ENCODE data around the gene PTPRU. TPM values are rescaled to one million over a fixed set of nuclear protein-coding genes. Genes with fewer than 3 reads are reported as not detected.
"Not testable (repeated sequence)": the region's sequence is repeated elsewhere in the genome, so short reads cannot be mapped to it uniquely, and the experiment has no call there.

The PTPRU gene
- total RNA-seq, 1 donor from 2014 or later = 15.3 TPM

- H3K36me3 ChIP-seq = peaks cover 9% of the 10 kb centered on the region
- no peaks in the 10 kb centered on the region for H3K4me1 ChIP-seq
- H3K27ac ChIP-seq (replicated peaks) = no peak overlapping the region
- H3K27me3 ChIP-seq (ENCODE audit: low read depth) = no peaks in the 10 kb centered on the region
- intact Hi-C loops (cut with micrococcal nuclease) = no loop called here
- no peaks in the 10 kb centered on the region for H3K9me3 ChIP-seq (replicated peaks)
- DNase-seq = no peak
- TF ChIP-seq, protein P1, sequence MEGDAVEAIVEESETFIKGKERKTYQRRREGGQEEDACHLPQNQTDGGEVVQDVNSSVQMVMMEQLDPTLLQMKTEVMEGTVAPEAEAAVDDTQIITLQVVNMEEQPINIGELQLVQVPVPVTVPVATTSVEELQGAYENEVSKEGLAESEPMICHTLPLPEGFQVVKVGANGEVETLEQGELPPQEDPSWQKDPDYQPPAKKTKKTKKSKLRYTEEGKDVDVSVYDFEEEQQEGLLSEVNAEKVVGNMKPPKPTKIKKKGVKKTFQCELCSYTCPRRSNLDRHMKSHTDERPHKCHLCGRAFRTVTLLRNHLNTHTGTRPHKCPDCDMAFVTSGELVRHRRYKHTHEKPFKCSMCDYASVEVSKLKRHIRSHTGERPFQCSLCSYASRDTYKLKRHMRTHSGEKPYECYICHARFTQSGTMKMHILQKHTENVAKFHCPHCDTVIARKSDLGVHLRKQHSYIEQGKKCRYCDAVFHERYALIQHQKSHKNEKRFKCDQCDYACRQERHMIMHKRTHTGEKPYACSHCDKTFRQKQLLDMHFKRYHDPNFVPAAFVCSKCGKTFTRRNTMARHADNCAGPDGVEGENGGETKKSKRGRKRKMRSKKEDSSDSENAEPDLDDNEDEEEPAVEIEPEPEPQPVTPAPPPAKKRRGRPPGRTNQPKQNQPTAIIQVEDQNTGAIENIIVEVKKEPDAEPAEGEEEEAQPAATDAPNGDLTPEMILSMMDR (IDR thresholded peaks at IDR 0.05; ENCODE audit: borderline replicate concordance) = no peak
- no peak overlapping the region for H3K4me3 ChIP-seq
These were observed 61.9 kb downstream of the PTPRU start for GRCh38 chr1:29298246-29298645.

GRCh38 chr1:29299446-29299845 lies 63.1 kb downstream of the PTPRU start:
- H3K27me3 ChIP-seq (ENCODE audit: low read depth) = no peaks in the 10 kb centered on the region
- intact Hi-C loops (cut with micrococcal nuclease) = no loop called here
- peaks cover 17% of the 10 kb centered on the region for H3K36me3 ChIP-seq
- H3K4me3 ChIP-seq = no peak overlapping the region
- no peaks in the 10 kb centered on the region for H3K9me3 ChIP-seq (replicated peaks)
- TF ChIP-seq, protein P1 (IDR thresholded peaks at IDR 0.05; ENCODE audit: borderline replicate concordance) = no peak
- H3K4me1 ChIP-seq = no peaks in the 10 kb centered on the region
- no peak for DNase-seq
- H3K27ac ChIP-seq (replicated peaks) = no peak overlapping the region

- H3K9me3 ChIP-seq (replicated peaks); H3K4me3 ChIP-seq; H3K27ac ChIP-seq (replicated peaks); H3K4me1 ChIP-seq; intact Hi-C loops (cut with micrococcal nuclease); DNase-seq; H3K27me3 ChIP-seq (ENCODE audit: low read depth): not testable (repeated sequence)
- peaks cover 17% of the 10 kb centered on the region for H3K36me3 ChIP-seq
These were observed 65.4 kb downstream of the PTPRU start for GRCh38 chr1:29301732-29302131.

DNA sequence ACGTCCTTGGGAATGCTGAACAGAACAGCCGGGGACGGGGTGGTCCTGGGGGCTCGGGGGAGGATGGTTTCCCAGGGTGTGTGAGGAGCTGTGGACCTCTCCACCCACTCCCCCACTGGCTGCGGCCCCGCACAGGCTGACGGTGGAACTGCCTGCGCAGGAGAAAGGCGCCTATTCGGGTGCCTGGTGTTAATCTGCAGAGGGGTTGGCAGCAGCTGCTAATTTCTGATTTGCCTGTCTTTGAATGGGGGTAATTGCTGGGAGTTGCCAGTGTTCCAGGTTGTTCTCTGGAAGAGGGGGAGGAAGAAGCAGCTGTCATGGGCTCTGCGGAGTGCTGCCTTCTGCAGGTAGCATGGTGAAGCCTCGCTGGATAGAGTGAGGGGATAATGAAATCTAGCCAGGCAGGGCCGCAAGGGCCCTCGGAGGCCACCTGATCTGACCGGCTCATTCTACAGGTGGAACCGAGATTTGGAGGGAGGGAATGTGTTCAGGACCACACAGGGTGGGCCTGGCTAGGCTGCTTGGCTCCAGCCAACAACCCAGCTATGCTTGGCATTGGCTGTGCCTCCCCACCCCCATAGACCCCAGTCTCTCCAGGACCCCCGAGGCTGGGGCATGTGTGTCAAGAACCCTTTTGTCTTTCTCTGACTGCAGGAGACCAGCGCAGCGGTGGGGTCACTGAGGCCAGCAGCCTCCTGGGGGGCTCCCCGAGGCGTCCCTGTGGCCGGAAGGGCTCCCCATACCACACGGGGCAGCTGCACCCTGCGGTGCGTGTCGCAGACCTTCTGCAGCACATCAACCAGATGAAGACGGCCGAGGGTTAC lies 67.1 kb downstream of the PTPRU start:
- H3K27ac ChIP-seq (replicated peaks) = no peak overlapping the region
- no peak for DNase-seq
- TF ChIP-seq, protein P1 (IDR thresholded peaks at IDR 0.05; ENCODE audit: borderline replicate concordance) = no peak
- H3K27me3 ChIP-seq (ENCODE audit: low read depth) = no peaks in the 10 kb centered on the region
- H3K9me3 ChIP-seq (replicated peaks) = no peaks in the 10 kb centered on the region
- peaks cover 14% of the 10 kb centered on the region for H3K36me3 ChIP-seq
- no peak overlapping the region for H3K4me3 ChIP-seq
- intact Hi-C loops (cut with micrococcal nuclease) = no loop called here
- H3K4me1 ChIP-seq = no peaks in the 10 kb centered on the region

DNA sequence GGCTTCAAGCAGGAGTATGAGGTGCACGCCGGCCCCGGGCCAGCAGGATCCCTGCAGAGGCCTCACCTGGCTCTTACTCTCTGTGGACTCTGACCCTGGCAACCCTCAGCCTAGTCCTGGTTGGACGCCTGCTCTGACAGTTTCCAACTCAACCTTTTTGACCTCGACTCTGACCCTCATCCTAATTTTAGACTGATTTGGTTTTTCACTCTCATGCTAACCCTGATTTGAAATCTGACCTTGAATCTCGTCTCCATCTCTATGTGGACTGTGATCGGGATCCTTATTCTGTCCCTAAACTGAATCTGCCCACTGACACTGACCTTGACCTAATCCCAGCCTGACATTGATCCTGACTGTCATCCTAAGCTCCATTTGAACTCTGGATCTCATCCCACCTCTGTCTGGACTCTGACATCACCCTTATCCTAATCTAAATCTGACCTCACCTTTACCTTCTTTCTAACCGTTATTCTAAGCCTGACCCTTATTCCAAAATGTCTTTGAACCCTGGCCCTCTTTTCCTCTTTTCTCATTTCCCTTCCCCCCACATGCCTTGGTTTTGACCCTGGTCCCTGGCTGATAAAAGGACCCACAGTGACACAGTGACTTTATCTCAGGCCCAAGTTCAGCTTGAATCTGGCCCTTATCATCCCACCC lies 67.8 kb downstream of the PTPRU start:
- Histone ChIP-seq H3K4me1 (no peaks in the 10 kb centered on the region), H3K9me3 (replicated peaks) (no peaks in the 10 kb centered on the region), H3K36me3 (peaks cover 14% of the 10 kb centered on the region), H3K27ac (replicated peaks) (no peak overlapping the region), H3K4me3 (no peak overlapping the region), H3K27me3 (ENCODE audit: low read depth) (no peaks in the 10 kb centered on the region)
- DNase-seq = no peak
- TF ChIP-seq, protein P1 (IDR thresholded peaks at IDR 0.05; ENCODE audit: borderline replicate concordance) = no peak
- intact Hi-C loops (cut with micrococcal nuclease) = no loop called here

DNA sequence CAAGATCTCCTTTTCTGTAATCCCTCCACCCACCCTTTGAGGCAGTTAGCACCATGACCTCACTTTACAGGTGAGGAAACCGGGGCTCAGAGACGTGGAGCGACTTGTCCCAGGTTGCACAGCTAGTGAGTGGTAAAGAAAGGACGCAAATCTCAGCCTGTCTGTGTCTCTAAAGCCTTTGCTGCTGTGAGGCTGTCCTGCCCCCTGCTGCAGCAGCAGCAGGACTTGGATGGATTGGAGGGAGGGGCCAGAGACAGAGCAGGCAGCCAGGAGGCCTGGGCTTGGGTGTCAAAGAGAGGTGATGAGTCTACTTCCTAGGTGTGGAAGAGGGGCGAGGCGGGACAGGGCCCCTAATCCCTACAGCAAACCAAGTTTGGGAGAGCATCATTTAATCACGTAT lies 69.6 kb downstream of the PTPRU start:
- Histone ChIP-seq H3K36me3 (peaks cover 7% of the 10 kb centered on the region), H3K27ac (replicated peaks) (no peak overlapping the region), H3K9me3 (replicated peaks) (no peaks in the 10 kb centered on the region), H3K4me3 (no peak overlapping the region), H3K27me3 (ENCODE audit: low read depth) (no peaks in the 10 kb centered on the region), H3K4me1 (no peaks in the 10 kb centered on the region)
- TF ChIP-seq, protein P1 (IDR thresholded peaks at IDR 0.05; ENCODE audit: borderline replicate concordance) = no peak
- DNase-seq = no peak
- intact Hi-C loops (cut with micrococcal nuclease) = no loop called here
